GM19324 (cell line): Measurements from ENCODE around the gene ATP5PD.
"Not testable (repeated sequence)": the region's sequence is repeated elsewhere in the genome, so short reads cannot be mapped to it uniquely, and the experiment has no call there.

ENCODE experiments used
- ATAC-seq: cut with Tn5 transposase; IDR thresholded peaks from one replicate; pipeline ENCODE4 v1.9.1; 2021; ENCODE audit warnings: mild to moderate bottlenecking, moderate library complexity; ENCODE audit not compliant: unreplicated experiment, low FRiP score

Gene ATP5PD

GRCh38 chr17:75077496-75078283, 30.9 kb upstream of the ATP5PD start:
- ATAC-seq: peak; percentile 57

DNA sequence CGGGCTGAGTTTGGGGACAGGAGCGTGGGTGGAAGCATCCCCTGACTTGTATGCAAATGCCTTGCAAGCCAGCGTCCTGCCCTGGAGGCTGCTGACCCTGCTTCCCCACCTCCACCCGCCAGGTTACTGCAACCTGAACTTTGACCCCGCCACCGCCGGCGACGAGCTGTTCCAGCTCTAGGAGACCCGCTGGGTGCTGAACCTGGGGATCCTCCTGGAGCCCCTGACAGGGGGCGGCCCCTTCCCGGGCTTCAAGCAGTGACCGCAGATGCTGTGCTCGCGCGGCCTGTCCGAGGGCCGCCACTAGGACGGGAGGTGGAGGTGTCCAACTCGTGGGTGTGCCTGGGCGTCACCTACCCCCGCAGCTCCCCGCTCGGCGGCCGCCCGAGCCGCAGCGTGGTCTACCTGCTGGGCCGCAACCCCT, 30.3 kb upstream of the ATP5PD start:
- no peak for ATAC-seq

DNA sequence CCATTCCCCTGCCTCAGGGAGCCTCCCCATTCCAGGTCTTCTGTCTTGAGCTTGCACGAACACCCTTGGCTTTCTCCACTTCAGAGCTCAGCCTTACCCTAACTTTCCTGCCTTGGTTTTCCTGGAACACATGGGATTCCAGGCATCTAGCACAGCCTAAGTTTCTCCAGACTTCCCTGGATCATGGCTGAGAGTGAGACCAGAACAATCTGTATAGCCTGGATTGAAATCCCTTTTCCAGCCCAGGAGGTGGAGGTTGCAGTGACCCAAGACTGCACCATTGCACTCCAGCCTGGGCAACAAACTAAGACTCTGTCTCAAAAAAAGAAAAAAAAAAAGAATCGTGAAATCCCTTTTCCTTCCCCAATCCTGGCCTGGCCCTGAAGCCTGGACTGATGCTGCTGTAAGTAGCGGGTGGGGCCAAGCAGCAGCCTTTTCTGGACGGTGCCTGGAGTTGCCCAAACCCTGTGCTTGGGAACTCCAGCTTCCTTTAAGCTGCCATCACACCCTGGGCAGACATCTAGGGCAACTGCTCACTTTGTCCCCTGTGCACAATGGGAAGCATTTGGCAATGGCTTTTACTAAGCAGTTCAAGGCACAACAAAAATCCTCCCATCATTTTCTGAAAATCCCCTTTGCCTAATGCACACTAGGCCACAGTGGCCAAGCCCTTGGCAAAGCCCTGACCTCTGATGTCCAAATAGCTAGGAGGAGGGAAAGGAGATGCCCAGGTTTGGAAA, 29.0 kb upstream of the ATP5PD start:
- ATAC-seq: no peak

DNA sequence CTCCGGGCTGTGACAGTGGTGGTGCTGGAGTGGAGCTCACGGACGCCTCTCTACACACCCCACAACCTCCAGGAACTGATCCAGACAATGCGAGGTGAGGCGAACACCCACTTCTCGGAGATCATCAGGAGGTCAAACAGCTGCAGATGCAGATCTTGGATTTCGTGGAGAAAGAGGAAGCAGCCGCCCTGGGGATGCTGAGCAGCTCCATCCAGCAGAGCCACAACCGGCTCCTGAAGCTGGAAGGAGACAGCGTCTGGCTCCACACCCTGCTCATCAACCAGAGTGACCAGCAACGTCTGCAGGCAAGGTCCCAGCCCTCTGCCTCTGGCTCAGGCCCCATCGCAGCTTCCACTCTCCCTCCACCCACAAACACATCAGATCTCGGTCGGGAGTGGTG, 27.8 kb upstream of the ATP5PD start:
- no peak for ATAC-seq

- ATAC-seq: no peak
Observed at GRCh38 chr17:75073618-75074047, 26.9 kb upstream of the ATP5PD start.

DNA sequence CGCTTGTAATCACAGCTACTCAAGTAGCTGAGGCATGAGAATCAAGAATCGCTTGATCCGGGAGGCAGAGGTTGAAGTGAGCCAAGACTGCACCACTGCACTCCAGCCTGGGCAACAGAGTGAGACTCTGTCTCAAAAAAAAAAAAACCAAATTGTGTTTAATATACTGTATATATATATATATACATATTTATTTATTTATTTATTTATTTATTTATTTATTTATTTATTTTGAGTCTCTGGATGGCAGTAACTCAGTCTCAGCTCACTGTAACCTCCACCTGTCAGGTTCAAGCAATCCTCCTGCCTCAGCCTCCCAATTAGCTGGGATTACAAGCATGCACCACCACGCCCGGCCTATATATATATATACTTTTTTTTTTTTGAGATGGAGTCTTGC, 26.1 kb upstream of the ATP5PD start:
- not testable (repeated sequence) for ATAC-seq

GRCh38 chr17:75071478-75072271, 24.9 kb upstream of the ATP5PD start:
- not testable (repeated sequence) for ATAC-seq

DNA sequence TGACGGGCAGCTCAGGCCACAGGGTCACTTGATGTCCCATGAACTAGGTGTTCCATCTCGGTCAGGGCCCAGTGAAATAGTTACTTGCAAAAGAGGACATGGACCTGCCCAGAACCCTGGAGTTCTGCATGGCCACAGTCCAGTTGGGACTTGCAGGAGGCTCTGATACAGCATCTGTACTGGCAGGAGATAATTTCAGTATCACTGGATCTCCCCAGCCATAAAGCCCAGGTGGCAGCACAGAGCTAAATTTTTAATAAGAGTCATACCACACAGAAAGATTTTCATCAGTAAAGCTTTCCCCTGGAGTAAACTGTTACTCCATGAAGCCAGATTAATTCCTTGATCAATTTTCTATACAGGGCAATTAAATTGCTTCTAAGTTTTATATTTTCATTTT, 23.0 kb upstream of the ATP5PD start:
- ATAC-seq: no peak

GRCh38 chr17:75068750-75069149, 22.0 kb upstream of the ATP5PD start:
- ATAC-seq: no peak

DNA sequence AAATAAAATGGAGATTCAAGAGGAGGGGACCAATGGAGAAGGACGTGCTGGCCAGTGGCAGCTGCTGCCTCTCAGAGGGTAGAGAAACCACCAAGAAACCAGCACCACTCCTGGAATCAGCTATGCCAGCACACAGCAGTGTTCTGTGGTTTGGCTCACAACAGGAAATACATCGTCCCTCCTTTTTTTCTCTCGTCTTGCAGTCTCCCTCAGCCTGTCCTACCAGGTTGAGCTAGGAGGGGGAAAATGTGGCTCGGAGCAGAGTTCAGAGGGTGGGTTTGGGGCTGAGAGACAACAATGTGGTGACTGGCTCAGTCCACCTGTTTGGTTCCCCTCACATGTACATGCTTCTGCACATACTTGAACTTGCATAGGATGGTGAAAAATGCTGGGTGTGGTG, 21.1 kb upstream of the ATP5PD start:
- ATAC-seq: no peak

- ATAC-seq: no peak
Observed at GRCh38 chr17:75065562-75066151, 18.9 kb upstream of the ATP5PD start.

GRCh38 chr17:75064867-75065561, 18.2 kb upstream of the ATP5PD start:
- no peak for ATAC-seq

- ATAC-seq: no peak
Observed at GRCh38 chr17:75064460-75064859, 17.7 kb upstream of the ATP5PD start.

DNA sequence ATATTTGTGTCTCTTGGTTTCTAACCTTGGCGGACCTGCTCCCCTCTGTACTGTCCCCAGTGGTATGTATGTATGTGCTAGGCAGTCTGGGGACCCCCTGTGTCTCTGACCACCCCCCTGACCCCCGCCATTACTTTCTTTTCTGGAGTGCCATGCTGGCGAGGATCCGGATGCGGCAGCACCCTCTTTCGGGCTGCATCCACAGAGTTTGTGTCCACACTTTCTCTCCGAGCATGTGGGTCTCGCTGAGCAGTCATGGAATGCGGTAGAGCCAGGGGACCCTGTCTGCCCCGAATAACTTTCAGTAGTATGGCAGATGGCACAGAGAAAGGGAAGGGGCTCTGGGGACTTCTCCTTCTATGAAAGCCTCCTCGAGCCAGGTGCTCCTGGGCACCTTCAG, 17.3 kb upstream of the ATP5PD start:
- no peak for ATAC-seq

DNA sequence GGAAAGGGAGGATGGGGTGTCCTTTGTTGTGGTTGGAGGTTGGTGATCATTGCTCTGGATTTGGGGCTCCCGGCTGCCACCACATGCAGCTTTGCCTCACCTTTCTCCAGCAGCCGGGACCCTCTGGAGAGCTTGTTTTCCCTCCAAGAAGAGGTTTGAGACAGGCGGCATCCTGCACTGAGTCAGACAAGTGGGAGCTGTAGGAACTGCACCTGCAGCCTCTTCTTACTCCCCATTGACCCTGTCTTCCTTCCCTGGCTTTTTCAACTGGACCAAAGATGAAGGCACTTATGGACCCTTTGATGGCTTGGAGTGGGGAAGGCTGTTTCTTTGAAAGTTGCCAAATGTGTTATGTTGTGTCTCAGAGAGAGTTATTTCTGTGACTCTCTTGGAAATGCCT, 16.9 kb upstream of the ATP5PD start:
- ATAC-seq: no peak

- ATAC-seq: no peak
Observed at GRCh38 chr17:75063201-75063600, 16.4 kb upstream of the ATP5PD start.

GRCh38 chr17:75061618-75062017, 14.8 kb upstream of the ATP5PD start:
- no peak for ATAC-seq

GRCh38 chr17:75061055-75061438, 14.3 kb upstream of the ATP5PD start:
- ATAC-seq: no peak

DNA sequence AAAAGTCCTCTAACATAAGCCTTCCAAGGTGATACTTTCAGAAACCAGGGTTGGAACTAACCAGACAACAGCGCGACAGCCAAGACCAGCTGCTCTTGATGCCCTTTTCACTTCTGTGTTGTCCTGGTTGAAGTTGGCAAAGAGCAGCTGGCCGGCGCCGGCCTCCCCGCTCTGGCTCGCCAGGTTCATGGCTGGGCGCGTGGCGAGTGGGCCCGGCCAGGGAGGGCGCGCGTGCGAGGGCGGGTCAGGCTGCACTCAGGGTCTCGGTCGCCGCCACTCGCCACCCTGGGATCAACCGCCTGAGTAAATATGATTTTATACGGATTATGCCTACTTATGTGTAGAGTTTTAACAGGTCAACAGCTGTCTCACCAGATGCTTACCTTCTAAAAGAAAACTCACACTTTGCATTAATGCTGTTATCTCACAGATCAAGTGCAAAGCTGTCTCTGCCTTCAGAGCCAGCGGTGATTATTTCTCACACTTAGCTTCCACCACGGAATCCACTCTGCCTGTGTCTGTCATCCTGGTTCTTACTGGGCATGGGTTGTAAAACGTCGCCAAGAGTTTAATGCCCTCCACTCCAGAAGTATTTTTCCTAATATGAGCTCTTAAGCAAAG, 13.8 kb upstream of the ATP5PD start:
- ATAC-seq: no peak
